ENCODE results near the gene GLDN. TPM values are rescaled to one million over a fixed set of nuclear protein-coding genes. Genes with fewer than 3 reads are reported as not detected.

GLDN gene
- polyA plus RNA-seq, 2 of the 4 experiments (the other 2 are of a cell fraction), result 0.03 to 0.25 TPM

DNA sequence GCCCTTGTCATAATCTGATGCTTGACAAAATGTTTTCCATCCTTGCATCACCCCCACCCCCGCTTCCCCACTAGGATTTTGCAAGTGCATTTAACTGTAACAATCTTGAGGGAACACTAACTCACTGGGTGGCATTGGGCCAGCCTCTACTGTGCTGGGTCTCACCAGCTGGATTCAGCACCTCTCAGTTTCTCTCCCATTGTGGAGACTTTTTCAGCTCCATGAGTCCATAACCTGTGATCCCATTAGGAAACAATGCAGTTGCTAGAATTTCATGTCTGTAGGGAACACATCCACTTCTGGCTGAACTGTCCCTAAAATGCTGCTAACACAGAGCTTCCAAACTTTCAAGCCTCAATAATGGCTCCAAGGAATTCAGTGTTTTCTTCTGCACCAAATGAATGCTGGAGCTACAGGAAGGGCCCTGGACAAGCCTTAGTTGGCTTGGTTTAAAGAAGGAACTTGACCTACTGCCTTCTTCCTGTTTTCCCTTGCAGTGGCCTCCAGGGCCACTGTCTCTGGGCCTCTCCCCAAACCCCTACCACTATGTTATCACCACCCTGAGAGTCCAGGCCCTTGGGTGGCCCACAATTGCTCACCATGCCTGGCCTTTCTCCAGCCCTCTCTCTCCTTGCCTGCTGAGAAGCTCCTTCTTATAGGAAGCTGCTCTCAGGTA is 18.7 kb upstream of the GLDN start (continued):
- TF ChIP-seq, protein P1, sequence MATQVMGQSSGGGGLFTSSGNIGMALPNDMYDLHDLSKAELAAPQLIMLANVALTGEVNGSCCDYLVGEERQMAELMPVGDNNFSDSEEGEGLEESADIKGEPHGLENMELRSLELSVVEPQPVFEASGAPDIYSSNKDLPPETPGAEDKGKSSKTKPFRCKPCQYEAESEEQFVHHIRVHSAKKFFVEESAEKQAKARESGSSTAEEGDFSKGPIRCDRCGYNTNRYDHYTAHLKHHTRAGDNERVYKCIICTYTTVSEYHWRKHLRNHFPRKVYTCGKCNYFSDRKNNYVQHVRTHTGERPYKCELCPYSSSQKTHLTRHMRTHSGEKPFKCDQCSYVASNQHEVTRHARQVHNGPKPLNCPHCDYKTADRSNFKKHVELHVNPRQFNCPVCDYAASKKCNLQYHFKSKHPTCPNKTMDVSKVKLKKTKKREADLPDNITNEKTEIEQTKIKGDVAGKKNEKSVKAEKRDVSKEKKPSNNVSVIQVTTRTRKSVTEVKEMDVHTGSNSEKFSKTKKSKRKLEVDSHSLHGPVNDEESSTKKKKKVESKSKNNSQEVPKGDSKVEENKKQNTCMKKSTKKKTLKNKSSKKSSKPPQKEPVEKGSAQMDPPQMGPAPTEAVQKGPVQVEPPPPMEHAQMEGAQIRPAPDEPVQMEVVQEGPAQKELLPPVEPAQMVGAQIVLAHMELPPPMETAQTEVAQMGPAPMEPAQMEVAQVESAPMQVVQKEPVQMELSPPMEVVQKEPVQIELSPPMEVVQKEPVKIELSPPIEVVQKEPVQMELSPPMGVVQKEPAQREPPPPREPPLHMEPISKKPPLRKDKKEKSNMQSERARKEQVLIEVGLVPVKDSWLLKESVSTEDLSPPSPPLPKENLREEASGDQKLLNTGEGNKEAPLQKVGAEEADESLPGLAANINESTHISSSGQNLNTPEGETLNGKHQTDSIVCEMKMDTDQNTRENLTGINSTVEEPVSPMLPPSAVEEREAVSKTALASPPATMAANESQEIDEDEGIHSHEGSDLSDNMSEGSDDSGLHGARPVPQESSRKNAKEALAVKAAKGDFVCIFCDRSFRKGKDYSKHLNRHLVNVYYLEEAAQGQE (IDR thresholded peaks at IDR 0.05), result no peak

DNA sequence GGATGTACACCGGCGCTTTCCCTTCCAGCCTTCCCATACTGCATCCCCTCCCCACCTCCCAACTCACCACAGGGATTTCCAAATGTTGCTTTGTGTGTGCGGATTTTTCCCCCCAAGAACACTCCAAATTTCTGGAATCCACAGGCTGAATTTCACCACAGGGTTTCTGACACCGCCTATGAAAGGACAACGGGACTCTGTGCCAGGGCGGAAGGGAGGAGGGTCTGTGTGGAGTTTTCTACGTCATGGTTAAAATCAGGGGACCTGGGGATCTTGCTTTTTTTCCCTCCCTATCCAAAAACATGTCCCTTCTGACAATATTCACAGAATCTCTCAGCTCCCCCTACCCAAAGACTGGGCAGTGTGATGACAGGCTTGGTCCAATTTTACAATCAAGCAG is 17.7 kb upstream of the GLDN start:
- TF ChIP-seq POLR2A (IDR thresholded peaks at IDR 0.05; ENCODE audit: low read length) (no peak), RARB (CRISPR knock-in tag; IDR thresholded peaks at IDR 0.05) (no peak), PHF8 (IDR thresholded peaks at IDR 0.05; ENCODE audit: borderline replicate concordance, low read depth) (no peak)
- TF ChIP-seq, protein P2, sequence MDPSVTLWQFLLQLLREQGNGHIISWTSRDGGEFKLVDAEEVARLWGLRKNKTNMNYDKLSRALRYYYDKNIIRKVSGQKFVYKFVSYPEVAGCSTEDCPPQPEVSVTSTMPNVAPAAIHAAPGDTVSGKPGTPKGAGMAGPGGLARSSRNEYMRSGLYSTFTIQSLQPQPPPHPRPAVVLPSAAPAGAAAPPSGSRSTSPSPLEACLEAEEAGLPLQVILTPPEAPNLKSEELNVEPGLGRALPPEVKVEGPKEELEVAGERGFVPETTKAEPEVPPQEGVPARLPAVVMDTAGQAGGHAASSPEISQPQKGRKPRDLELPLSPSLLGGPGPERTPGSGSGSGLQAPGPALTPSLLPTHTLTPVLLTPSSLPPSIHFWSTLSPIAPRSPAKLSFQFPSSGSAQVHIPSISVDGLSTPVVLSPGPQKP (IDR thresholded peaks at IDR 0.05; ENCODE audit: low read depth, low read length), result no peak
- TF ChIP-seq, protein P3, sequence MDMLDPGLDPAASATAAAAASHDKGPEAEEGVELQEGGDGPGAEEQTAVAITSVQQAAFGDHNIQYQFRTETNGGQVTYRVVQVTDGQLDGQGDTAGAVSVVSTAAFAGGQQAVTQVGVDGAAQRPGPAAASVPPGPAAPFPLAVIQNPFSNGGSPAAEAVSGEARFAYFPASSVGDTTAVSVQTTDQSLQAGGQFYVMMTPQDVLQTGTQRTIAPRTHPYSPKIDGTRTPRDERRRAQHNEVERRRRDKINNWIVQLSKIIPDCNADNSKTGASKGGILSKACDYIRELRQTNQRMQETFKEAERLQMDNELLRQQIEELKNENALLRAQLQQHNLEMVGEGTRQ (IDR thresholded peaks at IDR 0.05), result no peak
- H3K27ac ChIP-seq, result no peak overlapping the region
- H3K4me2 ChIP-seq, result no peak overlapping the region
- no peaks in the 10 kb centered on the region for H3K4me1 ChIP-seq
- H3K4me3 ChIP-seq, result no peak overlapping the region
- WGBS (ENCODE audit: missing lambda C conversion rate), result 62% methylated on average over 7 of the region's 7 CpGs
- DNase-seq (ENCODE audit: low read depth in 1 of 2, low spot score in 1 of 2) (no peak), FAIRE-seq (no peak), ATAC-seq (no peak)
- ChIA-PET CTCF (interaction anchor here (1.3 kb wide), 1 partner anchor 57 kb away, joined by 3 read pairs; no protein-coding TSS in a partner anchor), POLR2A (no interaction called here)
- no peaks in the 10 kb centered on the region for H3K9me3 ChIP-seq

DNA sequence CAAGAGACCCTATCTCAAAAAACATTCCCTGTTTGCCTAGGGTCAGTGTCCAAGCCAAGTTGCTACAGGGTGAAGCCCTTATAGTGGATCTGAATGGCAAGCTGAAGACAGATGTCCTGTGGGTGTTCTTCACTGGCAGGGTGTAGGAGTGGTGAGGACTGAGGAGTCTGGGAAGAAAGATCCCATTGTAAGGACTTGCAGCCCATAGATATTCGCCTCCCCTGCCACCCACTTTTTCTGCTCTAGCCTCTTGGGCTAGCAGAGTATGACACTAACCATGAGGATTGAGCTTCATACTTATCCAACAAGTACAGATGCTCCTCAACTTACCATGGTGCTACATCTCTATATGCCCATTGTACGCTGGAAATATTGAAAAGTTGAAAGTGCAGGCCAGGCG is 16.3 kb upstream of the GLDN start:
- no peak overlapping the region for H3K27ac ChIP-seq
- no peak for TF ChIP-seq CEBPB (IDR thresholded peaks at IDR 0.05)
- TF ChIP-seq, protein P4, sequence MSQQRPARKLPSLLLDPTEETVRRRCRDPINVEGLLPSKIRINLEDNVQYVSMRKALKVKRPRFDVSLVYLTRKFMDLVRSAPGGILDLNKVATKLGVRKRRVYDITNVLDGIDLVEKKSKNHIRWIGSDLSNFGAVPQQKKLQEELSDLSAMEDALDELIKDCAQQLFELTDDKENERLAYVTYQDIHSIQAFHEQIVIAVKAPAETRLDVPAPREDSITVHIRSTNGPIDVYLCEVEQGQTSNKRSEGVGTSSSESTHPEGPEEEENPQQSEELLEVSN (IDR thresholded peaks at IDR 0.05; ENCODE audit: borderline replicate concordance, low read depth), result no peak
- TF ChIP-seq, protein P5, sequence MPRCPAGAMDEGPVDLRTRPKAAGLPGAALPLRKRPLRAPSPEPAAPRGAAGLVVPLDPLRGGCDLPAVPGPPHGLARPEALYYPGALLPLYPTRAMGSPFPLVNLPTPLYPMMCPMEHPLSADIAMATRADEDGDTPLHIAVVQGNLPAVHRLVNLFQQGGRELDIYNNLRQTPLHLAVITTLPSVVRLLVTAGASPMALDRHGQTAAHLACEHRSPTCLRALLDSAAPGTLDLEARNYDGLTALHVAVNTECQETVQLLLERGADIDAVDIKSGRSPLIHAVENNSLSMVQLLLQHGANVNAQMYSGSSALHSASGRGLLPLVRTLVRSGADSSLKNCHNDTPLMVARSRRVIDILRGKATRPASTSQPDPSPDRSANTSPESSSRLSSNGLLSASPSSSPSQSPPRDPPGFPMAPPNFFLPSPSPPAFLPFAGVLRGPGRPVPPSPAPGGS (IDR thresholded peaks at IDR 0.05), result no peak
- no peak for TF ChIP-seq KDM1A (IDR thresholded peaks at IDR 0.05; ENCODE audit: low read depth)
- TF ChIP-seq, protein P6, sequence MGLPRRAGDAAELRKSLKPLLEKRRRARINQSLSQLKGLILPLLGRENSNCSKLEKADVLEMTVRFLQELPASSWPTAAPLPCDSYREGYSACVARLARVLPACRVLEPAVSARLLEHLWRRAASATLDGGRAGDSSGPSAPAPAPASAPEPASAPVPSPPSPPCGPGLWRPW (IDR thresholded peaks at IDR 0.05), result no peak
- no peak for TF ChIP-seq PHF8 (IDR thresholded peaks at IDR 0.05; ENCODE audit: borderline replicate concordance, low read depth)
- TF ChIP-seq, protein P3 (IDR thresholded peaks at IDR 0.05), result no peak
- no peak for TF ChIP-seq TP53 (CRISPR knock-in tag; IDR thresholded peaks at IDR 0.05)
- TF ChIP-seq, protein P1 (IDR thresholded peaks at IDR 0.05), result no peak
- no peak for TF ChIP-seq ZNF302 (CRISPR knock-in tag; IDR thresholded peaks at IDR 0.05)
- TF ChIP-seq RFX5 (IDR thresholded peaks at IDR 0.05), result no peak
- TF ChIP-seq RCOR1 (IDR thresholded peaks at IDR 0.05; ENCODE audit: low read depth, low read length), result no peak
- no peak for TF ChIP-seq RARB (CRISPR knock-in tag; IDR thresholded peaks at IDR 0.05)
- TF ChIP-seq MAFK (IDR thresholded peaks at IDR 0.05; ENCODE audit: partially characterized antibody), result no peak
- TF ChIP-seq TFCP2L1 (CRISPR knock-in tag; IDR thresholded peaks at IDR 0.05), result no peak
- TF ChIP-seq EP300 (IDR thresholded peaks at IDR 0.05), result no peak
- TF ChIP-seq ZSCAN20 (CRISPR knock-in tag; IDR thresholded peaks at IDR 0.05), result no peak
- TF ChIP-seq KDM5A (IDR thresholded peaks at IDR 0.05), result no peak
- ATAC-seq, result no peak
- H3K4me1 ChIP-seq, result no peaks in the 10 kb centered on the region
- POLR2A ChIA-PET, result no interaction called here
- DNase-seq (ENCODE audit: low read depth in 1 of 2, low spot score in 1 of 2), result no peak
- no peak overlapping the region for H3K4me3 ChIP-seq
- H3K4me2 ChIP-seq, result no peak overlapping the region
- no peaks in the 10 kb centered on the region for H3K9me3 ChIP-seq
- CTCF ChIA-PET, result interaction anchor here (1.4 to 1.7 kb wide), 2 partner anchors 78 to 162 kb away, joined by 3 to 8 read pairs; no protein-coding TSS in a partner anchor
- no peak for FAIRE-seq
- 60% methylated on average over 3 of the region's 3 CpGs for WGBS (ENCODE audit: missing lambda C conversion rate)
